ENCODE results near the gene LRRC58.

LRRC58 gene

DNA sequence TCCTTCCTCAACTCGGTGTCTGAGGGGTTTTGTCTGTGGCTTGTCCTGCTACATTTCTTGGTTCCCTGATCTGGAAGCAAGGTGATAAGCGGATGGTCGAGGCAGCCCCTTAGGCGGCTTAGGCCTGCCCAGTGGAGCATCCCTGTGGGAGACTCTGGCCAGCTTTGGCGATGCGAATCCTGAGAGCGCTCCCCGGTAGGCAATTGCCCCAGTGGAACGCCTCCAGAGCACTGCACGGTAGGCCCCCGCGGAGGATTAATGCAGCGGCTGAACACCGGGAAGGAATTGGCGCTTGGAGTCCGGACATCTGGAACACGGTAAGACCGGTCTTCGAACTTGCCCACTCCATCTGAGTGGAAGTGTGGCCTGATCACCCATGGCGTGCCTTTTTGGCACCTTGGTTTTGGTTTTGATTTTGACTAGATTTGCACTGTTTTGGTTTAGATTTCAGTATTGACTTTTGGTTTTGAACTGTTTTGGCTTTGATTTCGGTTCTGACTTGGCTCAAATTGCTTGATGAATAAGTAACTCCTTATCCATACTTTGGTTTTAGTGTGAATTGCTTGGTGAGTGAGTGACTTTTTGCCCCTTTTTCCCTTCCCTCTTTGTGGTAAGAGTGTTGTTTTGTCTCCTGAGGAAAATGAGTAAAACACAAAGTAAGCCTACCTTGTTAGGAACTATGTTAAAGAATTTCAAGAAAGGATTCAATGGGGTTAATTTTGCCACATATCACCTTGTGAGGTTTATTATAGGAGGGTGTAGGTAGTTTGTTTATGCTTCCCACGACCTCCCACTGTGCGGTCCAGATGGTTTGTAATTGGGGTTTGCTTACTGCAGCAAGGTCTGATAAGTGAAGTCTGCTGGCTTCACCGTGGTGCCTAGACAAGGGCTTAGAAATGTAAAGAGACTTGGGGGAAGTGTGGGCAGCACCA lies 37.0 kb downstream of the LRRC58 start:
- no peak for DNase-seq
- H3K36me3 Mint-ChIP-seq (ENCODE audit: low read depth): peaks cover 57% of the 10 kb centered on the region
- peaks cover 4% of the 10 kb centered on the region for H3K27me3 Mint-ChIP-seq (ENCODE audit: low read depth, poor library complexity)
- TF ChIP-seq, protein P1, sequence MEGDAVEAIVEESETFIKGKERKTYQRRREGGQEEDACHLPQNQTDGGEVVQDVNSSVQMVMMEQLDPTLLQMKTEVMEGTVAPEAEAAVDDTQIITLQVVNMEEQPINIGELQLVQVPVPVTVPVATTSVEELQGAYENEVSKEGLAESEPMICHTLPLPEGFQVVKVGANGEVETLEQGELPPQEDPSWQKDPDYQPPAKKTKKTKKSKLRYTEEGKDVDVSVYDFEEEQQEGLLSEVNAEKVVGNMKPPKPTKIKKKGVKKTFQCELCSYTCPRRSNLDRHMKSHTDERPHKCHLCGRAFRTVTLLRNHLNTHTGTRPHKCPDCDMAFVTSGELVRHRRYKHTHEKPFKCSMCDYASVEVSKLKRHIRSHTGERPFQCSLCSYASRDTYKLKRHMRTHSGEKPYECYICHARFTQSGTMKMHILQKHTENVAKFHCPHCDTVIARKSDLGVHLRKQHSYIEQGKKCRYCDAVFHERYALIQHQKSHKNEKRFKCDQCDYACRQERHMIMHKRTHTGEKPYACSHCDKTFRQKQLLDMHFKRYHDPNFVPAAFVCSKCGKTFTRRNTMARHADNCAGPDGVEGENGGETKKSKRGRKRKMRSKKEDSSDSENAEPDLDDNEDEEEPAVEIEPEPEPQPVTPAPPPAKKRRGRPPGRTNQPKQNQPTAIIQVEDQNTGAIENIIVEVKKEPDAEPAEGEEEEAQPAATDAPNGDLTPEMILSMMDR (IDR thresholded peaks at IDR 0.05): no peak
- H3K27ac Mint-ChIP-seq: no peak overlapping the region
- no peak overlapping the region for H3K4me3 Mint-ChIP-seq
- H3K4me1 Mint-ChIP-seq: no peaks in the 10 kb centered on the region
- peaks cover 54% of the 10 kb centered on the region for H3K9me3 Mint-ChIP-seq

DNA sequence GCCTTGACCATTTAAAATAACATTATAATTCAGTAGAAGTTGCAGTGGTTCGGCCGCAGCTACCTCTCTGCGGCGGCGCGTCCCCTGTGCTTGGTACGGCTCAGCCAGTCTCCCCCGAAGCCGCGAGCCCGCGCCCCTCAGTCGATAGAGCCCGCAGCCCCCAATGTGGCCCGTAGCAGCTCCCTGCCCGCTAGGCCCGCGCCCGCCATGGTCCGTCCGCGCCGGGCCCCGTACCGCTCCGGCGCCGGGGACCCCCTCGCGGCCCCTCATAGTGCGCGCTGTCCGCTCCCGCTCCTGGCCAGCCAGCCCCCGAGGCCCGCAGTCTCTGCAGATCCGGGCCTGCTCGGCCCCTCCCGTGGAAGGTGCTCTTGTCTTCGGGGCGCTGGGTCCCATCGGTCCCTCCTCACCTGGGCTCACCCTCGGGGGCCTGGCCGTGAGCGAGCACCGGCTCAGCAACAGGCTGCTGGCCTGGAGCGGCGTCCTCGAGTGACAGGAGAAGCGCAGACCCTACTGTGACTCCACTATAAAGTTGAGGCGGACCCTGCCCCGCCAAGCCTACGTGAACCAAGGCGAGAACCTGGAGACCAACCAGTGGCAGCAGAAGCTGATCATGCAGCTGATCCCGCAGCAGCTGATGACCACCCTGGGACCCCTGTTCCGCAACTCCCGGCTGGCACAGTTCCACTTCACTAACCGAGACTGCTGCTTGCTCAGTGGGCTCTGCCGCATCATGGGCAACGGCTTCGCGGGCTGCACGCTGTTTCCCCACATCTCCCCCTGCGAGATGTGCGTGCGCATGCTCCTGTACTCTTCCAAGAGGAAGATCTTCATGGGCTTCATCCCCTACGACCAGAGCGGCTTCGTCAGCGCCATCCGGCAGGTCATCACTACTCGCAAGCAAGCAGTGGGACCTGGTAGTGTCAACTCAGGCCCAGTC lies 42.4 kb downstream of the LRRC58 start:
- Mint-ChIP-seq H3K4me3 (no peak overlapping the region), H3K27ac (no peak overlapping the region), H3K27me3 (ENCODE audit: low read depth, poor library complexity) (no peaks in the 10 kb centered on the region), H3K4me1 (peaks cover 5% of the 10 kb centered on the region), H3K36me3 (ENCODE audit: low read depth) (peaks cover 14% of the 10 kb centered on the region), H3K9me3 (peaks cover 22% of the 10 kb centered on the region)
- TF ChIP-seq, protein P1 (IDR thresholded peaks at IDR 0.05): no peak
- DNase-seq: no peak

DNA sequence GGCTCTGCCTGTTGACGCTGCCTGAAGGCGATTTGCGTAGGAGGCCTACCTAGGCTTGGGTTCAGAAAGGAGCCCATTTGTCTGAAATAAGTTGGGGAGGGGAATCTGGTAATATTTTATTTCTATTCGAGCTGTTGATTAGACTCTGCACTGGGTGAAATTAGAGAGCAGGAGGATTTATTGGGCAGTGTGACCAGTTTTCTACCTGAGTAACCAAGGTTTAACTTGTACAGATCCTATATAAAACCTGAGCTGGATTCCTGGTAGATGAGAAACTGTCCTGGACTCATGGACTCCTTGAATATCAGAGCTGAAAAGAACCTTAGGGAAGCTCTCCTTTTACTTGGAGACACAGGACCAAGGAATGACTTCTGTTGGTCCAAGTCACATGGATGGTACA lies 44.5 kb downstream of the LRRC58 start:
- TF ChIP-seq, protein P1 (IDR thresholded peaks at IDR 0.05): no peak
- Mint-ChIP-seq H3K4me1 (peaks cover 5% of the 10 kb centered on the region), H3K4me3 (no peak overlapping the region)

DNA sequence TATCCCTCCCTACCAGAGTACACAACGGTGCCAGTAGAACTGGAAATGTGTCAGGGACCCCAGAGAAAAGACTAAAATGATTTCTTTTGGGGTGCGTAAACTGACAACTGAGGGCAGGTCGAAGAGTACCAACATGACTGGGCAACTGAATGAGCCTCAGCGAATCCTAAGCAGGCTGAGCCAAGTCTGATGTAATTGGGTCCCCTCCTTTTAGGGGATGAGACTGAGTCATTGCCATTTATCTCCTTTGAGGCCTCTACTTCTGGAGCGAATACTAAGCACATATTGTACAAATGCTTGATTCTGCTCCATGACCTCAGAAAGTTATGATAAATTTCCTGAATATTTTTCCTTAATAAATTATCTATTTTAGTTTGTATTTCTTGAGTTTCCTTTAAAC lies 46.8 kb downstream of the LRRC58 start:
- DNase-seq: no peak
- no peak overlapping the region for H3K4me3 Mint-ChIP-seq
- TF ChIP-seq, protein P1 (IDR thresholded peaks at IDR 0.05): no peak
- peaks cover 5% of the 10 kb centered on the region for H3K36me3 Mint-ChIP-seq (ENCODE audit: low read depth)
- H3K9me3 Mint-ChIP-seq: peaks cover 5% of the 10 kb centered on the region
- peaks cover 5% of the 10 kb centered on the region for H3K4me1 Mint-ChIP-seq
- no peaks in the 10 kb centered on the region for H3K27me3 Mint-ChIP-seq (ENCODE audit: low read depth, poor library complexity)
- no peak overlapping the region for H3K27ac Mint-ChIP-seq

More for the DNA sequence above, 44.5 kb downstream of the LRRC58 start:
- peaks cover 14% of the 10 kb centered on the region for H3K9me3 Mint-ChIP-seq
- H3K27ac Mint-ChIP-seq: no peak overlapping the region
- no peaks in the 10 kb centered on the region for H3K27me3 Mint-ChIP-seq (ENCODE audit: low read depth, poor library complexity)
- DNase-seq: no peak
- H3K36me3 Mint-ChIP-seq (ENCODE audit: low read depth): peaks cover 14% of the 10 kb centered on the region

DNA sequence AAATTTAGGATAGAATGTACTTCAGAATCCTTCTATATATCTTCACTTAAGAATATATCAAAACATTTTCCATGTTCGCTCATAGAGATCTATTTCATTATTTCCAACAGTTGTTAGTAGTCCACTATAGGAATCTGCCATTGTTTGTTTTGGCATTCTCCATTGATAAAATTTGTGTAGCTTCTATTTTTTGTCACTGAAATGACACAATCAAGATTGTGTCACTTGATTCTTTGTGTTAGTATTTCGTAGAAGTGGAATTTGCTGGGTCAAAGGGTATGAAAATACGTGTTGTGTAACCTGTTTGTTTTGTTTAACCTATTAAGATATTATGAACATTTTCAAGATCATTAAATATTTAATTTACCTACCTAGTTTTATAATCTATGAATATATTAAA lies 48.2 kb downstream of the LRRC58 start:
- H3K9me3 Mint-ChIP-seq: no peaks in the 10 kb centered on the region
- TF ChIP-seq, protein P1 (IDR thresholded peaks at IDR 0.05): no peak
- DNase-seq: no peak
- H3K4me3 Mint-ChIP-seq: no peak overlapping the region
- no peaks in the 10 kb centered on the region for H3K36me3 Mint-ChIP-seq (ENCODE audit: low read depth)
- H3K27me3 Mint-ChIP-seq (ENCODE audit: low read depth, poor library complexity): no peaks in the 10 kb centered on the region
- H3K27ac Mint-ChIP-seq: no peak overlapping the region
- peaks cover 5% of the 10 kb centered on the region for H3K4me1 Mint-ChIP-seq
